H1 (cell line): ENCODE measurements around the gene MTF1. TPM values are rescaled to one million over a fixed set of nuclear protein-coding genes. Genes with fewer than 3 reads are reported as not detected.

Experiments
- CTCF ChIA-PET: fragments of 300-600 bp; sonication (Branson Sonifier 250); formaldehyde crosslinking; loops from one replicate; lab custom pipeline; 2021; ENCODE audit not compliant: partially characterized antibody; lab: Charles Lee
- POLR2A ChIA-PET: fragments of 300-600 bp; sonication (Branson Sonifier 250); formaldehyde crosslinking; loops from one replicate; lab custom pipeline; 2021; ENCODE audit warnings: inconsistent platforms; ENCODE audit not compliant: partially characterized antibody; lab: Charles Lee
- DNase-seq, 2 experiments: peaks; one replicate each; pipeline versions ENCODE4 v3.0.0 to v3.0.0-alpha.2; 2010 to 2022; ENCODE audit warnings: low spot score in 2 of 2, low read depth in 1 of 2, mixed read lengths in 1 of 2
- FAIRE-seq: peaks from 2 replicates; lab custom pipeline; 2011; peaks lifted over from hg19 to GRCh38; lab: Jason Lieb, UNC
- H2AFZ ChIP-seq: 2 replicates; pipeline ENCODE4 v1.8.1; 2012; ENCODE audit warnings: low read length, inconsistent platforms
- H2AK5ac ChIP-seq: 2 replicates; pipeline ENCODE4 v1.6.1; 2013; ENCODE audit warnings: low read depth, low read length
- H2BK120ac ChIP-seq: replicated peaks from 2 replicates; pipeline ENCODE3; 2013; ENCODE audit warnings: low read depth, low read length, inconsistent platforms
- H2BK12ac ChIP-seq: 2 replicates; pipeline ENCODE4 v1.6.1; 2013; ENCODE audit warnings: low read depth, low read length
- H2BK15ac ChIP-seq: 2 replicates; pipeline ENCODE4 v1.6.1; 2013; ENCODE audit warnings: low read length
- H2BK20ac ChIP-seq: 2 replicates; pipeline ENCODE4 v1.6.1; 2013; ENCODE audit warnings: low read length
- H2BK5ac ChIP-seq: 2 replicates; pipeline ENCODE4 v1.6.1; 2013; ENCODE audit warnings: low read depth, low read length
- H3K14ac ChIP-seq: 2 replicates; pipeline ENCODE4 v1.6.1; 2013; ENCODE audit warnings: inconsistent platforms; ENCODE audit not compliant: insufficient read length
- H3K18ac ChIP-seq: 2 replicates; pipeline ENCODE4 v1.6.1; 2013; ENCODE audit warnings: low read length; ENCODE audit errors: extremely low read depth
- H3K23ac ChIP-seq: 2 replicates; pipeline ENCODE4 v1.6.1; 2013; ENCODE audit warnings: inconsistent platforms; ENCODE audit not compliant: insufficient read length
- H3K23me2 ChIP-seq: 2 replicates; pipeline ENCODE4 v1.6.1; 2013; ENCODE audit warnings: low read depth, low read length
- H3K27ac ChIP-seq: 2 replicates; pipeline ENCODE4 v1.6.1; 2011; ENCODE audit warnings: low read depth, low read length, inconsistent platforms
- H3K27me3 ChIP-seq, 4 experiments: replicated peaks in 1 of 4; 1 replicate in 1 of 4; 2 replicates in 3 of 4; pipeline versions ENCODE4 v1.6.1 to v1.8.1; 2011 to 2013; ENCODE audit warnings: low read length in 3 of 4, mild to moderate bottlenecking in 3 of 4, inconsistent platforms in 2 of 4, mixed read lengths in 2 of 4, moderate library complexity in 1 of 4; ENCODE audit not compliant: control insufficient read depth in 3 of 4, insufficient read depth in 3 of 4; ENCODE audit errors: extremely low read depth in 1 of 4
- H3K36me3 ChIP-seq, 4 experiments: 2 replicates each; pipeline versions ENCODE4 v1.6.1 to v1.8.1; 2011 to 2013; ENCODE audit warnings: mild to moderate bottlenecking in 4 of 4, low read length in 3 of 4, moderate library complexity in 2 of 4, control low read depth in 1 of 4, inconsistent platforms in 1 of 4; ENCODE audit not compliant: insufficient read depth in 4 of 4, control insufficient read depth in 2 of 4
- H3K4ac ChIP-seq: replicated peaks from 2 replicates; pipeline ENCODE3; 2013; ENCODE audit warnings: low read length, low read depth, mixed read lengths, inconsistent platforms; ENCODE audit not compliant: insufficient read length
- H3K4me1 ChIP-seq, 4 experiments: replicated peaks in 1 of 4; 1 replicate in 1 of 4; 2 replicates in 3 of 4; pipeline versions ENCODE4 v1.6.1 to v1.8.1; 2011 to 2013; ENCODE audit warnings: low read length in 3 of 4, inconsistent platforms in 2 of 4, mixed read lengths in 1 of 4; ENCODE audit not compliant: insufficient read depth in 4 of 4, control insufficient read depth in 3 of 4
- H3K4me2 ChIP-seq, 2 experiments: 2 replicates each; pipeline versions ENCODE4 v1.6.1 to v1.8.1; 2011 to 2013; ENCODE audit warnings: low read depth in 2 of 2, low read length in 2 of 2, control low read depth in 1 of 2, inconsistent platforms in 1 of 2, mild to moderate bottlenecking in 1 of 2; ENCODE audit not compliant: insufficient read depth in 1 of 2
- H3K4me3 ChIP-seq, 4 experiments: fragments of 200-600, 300-600 bp in 1 of 4; sonication (generic), shearing (Covaris generic), sonication (Bioruptor Twin) in 1 of 4; 2 replicates each; pipeline versions ENCODE4 v1.5.1 to v1.8.1; 2011 to 2016; ENCODE audit warnings: low read length in 4 of 4, low read depth in 3 of 4, control low read depth in 2 of 4, inconsistent platforms in 2 of 4, mild to moderate bottlenecking in 2 of 4, mixed read lengths in 1 of 4, moderate library complexity in 1 of 4; ENCODE audit not compliant: insufficient read depth in 2 of 4; ENCODE audit errors: extremely low read depth in 1 of 4
- H3K56ac ChIP-seq: replicated peaks from 2 replicates; pipeline ENCODE3; 2013; ENCODE audit warnings: low read depth, mild to moderate bottlenecking, mixed read lengths, low read length, inconsistent platforms; ENCODE audit not compliant: insufficient read length
- H3K79me1 ChIP-seq: 2 replicates; pipeline ENCODE4 v1.6.1; 2013; ENCODE audit warnings: low read depth, low read length, control low read depth
- H3K79me2 ChIP-seq, 2 experiments: 2 replicates each; pipeline versions ENCODE4 v1.6.1 to v1.8.1; 2012 to 2013; ENCODE audit warnings: low read length in 2 of 2, mild to moderate bottlenecking in 2 of 2, inconsistent platforms in 1 of 2; ENCODE audit not compliant: insufficient read depth in 2 of 2, control insufficient read depth in 1 of 2
- H3K9ac ChIP-seq, 4 experiments: replicated peaks in 1 of 4; 1 replicate in 1 of 4; 2 replicates in 3 of 4; pipeline versions ENCODE4 v1.6.1 to v1.8.1; 2011 to 2013; ENCODE audit warnings: low read depth in 3 of 4, low read length in 3 of 4, control low read depth in 2 of 4, mild to moderate bottlenecking in 2 of 4, moderate library complexity in 2 of 4, inconsistent platforms in 1 of 4; ENCODE audit errors: extremely low read depth in 1 of 4
- H3K9me3 ChIP-seq, 2 experiments: 2 replicates each; pipeline versions ENCODE4 v1.6.1 to v1.8.1; 2012 to 2013; ENCODE audit warnings: mild to moderate bottlenecking in 2 of 2, moderate library complexity in 2 of 2, control low read depth in 1 of 2, inconsistent platforms in 1 of 2, low read depth in 1 of 2, low read length in 1 of 2, mixed read lengths in 1 of 2; ENCODE audit not compliant: insufficient read depth in 2 of 2
- H4K20me1 ChIP-seq, 2 experiments: replicated peaks in 1 of 2; 2 replicates each; pipeline versions ENCODE3 to v1.8.1; 2011 to 2013; ENCODE audit warnings: inconsistent platforms in 2 of 2, low read length in 2 of 2, mild to moderate bottlenecking in 1 of 2; ENCODE audit not compliant: insufficient read depth in 2 of 2, control insufficient read depth in 1 of 2
- H4K5ac ChIP-seq: 2 replicates; pipeline ENCODE4 v1.6.1; 2013; ENCODE audit warnings: low read length, low read depth, mixed read lengths, inconsistent platforms; ENCODE audit not compliant: insufficient read length
- H4K8ac ChIP-seq: 2 replicates; pipeline ENCODE4 v1.8.0; 2013; ENCODE audit warnings: mild to moderate bottlenecking, moderate library complexity, low read length, inconsistent platforms; ENCODE audit not compliant: insufficient read depth; ENCODE audit errors: extremely low read depth
- H4K91ac ChIP-seq: replicated peaks from 2 replicates; pipeline ENCODE3; 2013; ENCODE audit warnings: low read length, mixed read lengths, inconsistent platforms; ENCODE audit not compliant: insufficient read length
- ATF2 ChIP-seq: IDR thresholded peaks from 2 replicates; pipeline ENCODE4 v1.6.1; 2012; ENCODE audit warnings: low read length, inconsistent platforms
- ATF3 ChIP-seq: IDR thresholded peaks from 2 replicates; pipeline ENCODE4 v1.6.1; 2011; ENCODE audit warnings: low read depth, mild to moderate bottlenecking, low read length; ENCODE audit not compliant: insufficient read depth
- BRCA1 ChIP-seq: IDR thresholded peaks from 2 replicates; pipeline ENCODE4 v1.6.1; 2012; ENCODE audit warnings: low read depth, low read length, improper control_type of control experiment
- EGR1 ChIP-seq: IDR thresholded peaks from 2 replicates; pipeline ENCODE4 v1.6.1; 2011; ENCODE audit warnings: low read depth, low read length, borderline replicate concordance
- HDAC2 ChIP-seq, 2 experiments: fragments of 300-600 bp in 1 of 2; sonication (generic) in 1 of 2; IDR thresholded peaks; 2 replicates each; pipeline ENCODE4 v1.6.1; 2011 to 2012; ENCODE audit warnings: low read depth in 2 of 2, low read length in 2 of 2, mild to moderate bottlenecking in 2 of 2, moderate library complexity in 2 of 2, borderline replicate concordance in 1 of 2, inconsistent platforms in 1 of 2
- HDAC6 ChIP-seq: IDR thresholded peaks from one replicate; pipeline ENCODE4 v1.7.1; 2012; ENCODE audit warnings: low read depth, mild to moderate bottlenecking, inconsistent platforms, low read length, moderate library complexity
- RFX5 ChIP-seq: IDR thresholded peaks from 2 replicates; pipeline ENCODE4 v1.6.1; 2011; ENCODE audit warnings: low read depth, low read length, improper control_type of control experiment, borderline replicate concordance
- RXRA ChIP-seq: IDR thresholded peaks from 2 replicates; pipeline ENCODE4 v1.6.1; 2011; ENCODE audit warnings: low read depth, mild to moderate bottlenecking, low read length, moderate library complexity; ENCODE audit not compliant: insufficient read depth
- SUZ12 ChIP-seq: fragments of 200-600 bp; sonication (generic); IDR thresholded peaks from 2 replicates; pipeline ENCODE4 v1.6.1; 2012; ENCODE audit warnings: mild to moderate bottlenecking, inconsistent platforms, low read length, moderate library complexity, mixed read lengths
- TCF12 ChIP-seq: IDR thresholded peaks from 2 replicates; pipeline ENCODE4 v1.6.1; 2011; ENCODE audit warnings: low read depth, mild to moderate bottlenecking, low read length
- TEAD4 ChIP-seq: IDR thresholded peaks from 2 replicates; pipeline ENCODE4 v1.6.1; 2012; ENCODE audit warnings: low read depth, low read length, inconsistent platforms, mixed read lengths
- YY1 ChIP-seq: IDR thresholded peaks from 2 replicates; pipeline ENCODE4 v1.6.1; 2011; ENCODE audit warnings: low read depth, mild to moderate bottlenecking, low read length
- WGBS, 2 experiments: shearing (Covaris generic) in 1 of 2; methylation state at CpG; one replicate each; pipeline versions ENCODE4 v1.1.6 to v1.1.7; 2013 to 2015; ENCODE audit warnings: low lambda C conversion rate in 2 of 2, mixed read lengths in 2 of 2, inconsistent platforms in 1 of 2, low coverage in 1 of 2, missing lambda C conversion rate in 1 of 2; ENCODE audit not compliant: insufficient replicate concordance in 2 of 2, insufficient coverage in 1 of 2, insufficient read length in 1 of 2; ENCODE audit errors: extremely low coverage in 1 of 2, missing lambda C conversion rate in 1 of 2; 5-methylcytosine and 5-hydroxymethylcytosine counted together
- polyA plus RNA-seq, 7 experiments: library from polyadenylated mRNA; depleted of rRNA in 3 of 7; stranded (reverse) in 5 of 7; unstranded in 2 of 7; fragments of >200 nt in 5 of 7; fragments of 200-250 nt in 2 of 7; gene quantifications; 1 replicate in 5 of 7; 2 replicates in 1 of 7; 4 replicates in 1 of 7; pipeline versions ENCODE4 v1.2.1 to v1.2.3, GENCODE V29; 2011 to 2013; ENCODE audit warnings: missing spikeins in 2 of 7, mixed read lengths in 2 of 7
- total RNA-seq: library from RNA; stranded (reverse); fragmentation: NEBNext Ultra II Directional; extraction: Animal tissue kit (Norgen Biotek cat#: 25700); gene quantifications from 2 replicates; pipeline ENCODE4 v1.2.1, GENCODE V29; 2021

The MTF1 gene
- total and polyA plus RNA-seq, 2 of the 8 experiments (the other 6 are each of a cell fraction or from before 2014, with no cell fraction given) = 4.0 to 15.5 TPM

DNA sequence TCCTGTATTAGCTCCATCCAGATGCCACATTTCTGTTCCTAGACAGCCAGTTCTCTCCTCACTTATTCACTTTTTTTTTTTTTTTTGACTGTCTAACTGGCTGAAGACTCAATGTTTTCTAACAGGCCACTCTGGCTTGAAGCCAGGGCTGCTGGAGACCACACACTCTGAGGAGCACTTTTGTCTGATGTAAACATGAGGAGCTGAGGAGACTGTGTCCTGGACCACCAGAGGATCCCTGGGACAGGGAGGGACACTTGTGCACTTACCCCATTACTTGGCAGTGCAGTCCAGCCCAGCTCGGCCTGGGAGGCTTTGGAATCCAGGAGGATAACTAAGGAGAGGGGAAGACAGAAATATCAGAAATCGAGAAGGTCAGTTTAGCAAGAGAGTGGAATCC is 96.9 kb downstream of the MTF1 start:
- H3K4me1 ChIP-seq = peaks cover 6 to 13% (median 10%) of the 10 kb centered on the region in 4 experiments; a peak in 6 of 7 replicates
- no peak overlapping the region for H3K4me2 ChIP-seq
- H3K79me1 ChIP-seq = no peaks in the 10 kb centered on the region
- H4K8ac ChIP-seq = no peak overlapping the region
- no peak overlapping the region for H2AK5ac ChIP-seq
- 66% methylated on average over 2 of the region's 2 CpGs; no CpG with 5 or more reads in 1 of the 2 experiments for WGBS, 2 experiments
- no peaks in the 10 kb centered on the region for H3K9me3 ChIP-seq
- H2BK120ac ChIP-seq = no peak overlapping the region
- no peak overlapping the region for H2BK12ac ChIP-seq
- no peak overlapping the region for H4K5ac ChIP-seq
- no peak overlapping the region for H3K9ac ChIP-seq
- no peak overlapping the region for H2AFZ ChIP-seq
- no peak overlapping the region for H3K27ac ChIP-seq
- ChIA-PET CTCF (interaction anchor here (0.5 to 0.8 kb wide), 3 partner anchors 11 to 35 kb away, joined by 3 read pairs; no protein-coding TSS in a partner anchor), POLR2A (interaction anchor here (4.5 kb wide), 1 partner anchor 44 kb away, joined by 23 read pairs; the partner anchor contains the start of genes C1orf122 and YRDC)
- H4K20me1 ChIP-seq = peaks cover 0 to 13% of the 10 kb centered on the region in 2 experiments
- no peak overlapping the region for H2BK15ac ChIP-seq
- DNase-seq (no peak), FAIRE-seq (no peak)
- H3K18ac ChIP-seq = no peak overlapping the region
- no peak overlapping the region for H2BK20ac ChIP-seq
- H3K36me3 ChIP-seq = no peaks in the 10 kb centered on the region
- no peak overlapping the region for H4K91ac ChIP-seq
- H3K4me3 ChIP-seq = no peak overlapping the region
- H3K79me2 ChIP-seq = no peaks in the 10 kb centered on the region
- no peak overlapping the region for H3K56ac ChIP-seq
- no peak overlapping the region for H3K23ac ChIP-seq
- no peak overlapping the region for H2BK5ac ChIP-seq
- no peak overlapping the region for H3K14ac ChIP-seq
- peaks cover 17 to 88% (median 64%) of the 10 kb centered on the region in 4 experiments for H3K27me3 ChIP-seq
- peaks cover 15% of the 10 kb centered on the region; the same call in 1 of the 2 replicates for H3K23me2 ChIP-seq
- H3K4ac ChIP-seq = no peak overlapping the region
- TF ChIP-seq YY1 (no peak), RFX5 (no peak), ATF3 (no peak), HDAC2 (IDR thresholded peaks at IDR 0.05; ENCODE audit: borderline replicate concordance in 1 of 2, low read depth in 2 of 2, low read length in 2 of 2) (no peak), RXRA (no peak), BRCA1 (no peak), TEAD4 (no peak), SUZ12 (no peak), EGR1 (no peak), HDAC6 (no peak), ATF2 (no peak), TCF12 (no peak)
